ENCODE measurements around the gene PAQR4. TPM values are rescaled to one million over a fixed set of nuclear protein-coding genes. Genes with fewer than 3 reads are reported as not detected.
"Not testable (repeated sequence)": the region's sequence is repeated elsewhere in the genome, so short reads cannot be mapped to it uniquely, and the experiment has no call there.

The PAQR4 gene
- 15.9 and 16.2 TPM in 2 replicates for total RNA-seq

- DNase-seq (ENCODE audit: low read depth, low spot score): peak; percentile 44
Observed at GRCh38 chr16:2968738-2969544, at the start of gene PAQR4. PAQR4 (plus strand) TSS chr16:2969348; CDS start chr16:2969675, 327 bp downstream.

DNA sequence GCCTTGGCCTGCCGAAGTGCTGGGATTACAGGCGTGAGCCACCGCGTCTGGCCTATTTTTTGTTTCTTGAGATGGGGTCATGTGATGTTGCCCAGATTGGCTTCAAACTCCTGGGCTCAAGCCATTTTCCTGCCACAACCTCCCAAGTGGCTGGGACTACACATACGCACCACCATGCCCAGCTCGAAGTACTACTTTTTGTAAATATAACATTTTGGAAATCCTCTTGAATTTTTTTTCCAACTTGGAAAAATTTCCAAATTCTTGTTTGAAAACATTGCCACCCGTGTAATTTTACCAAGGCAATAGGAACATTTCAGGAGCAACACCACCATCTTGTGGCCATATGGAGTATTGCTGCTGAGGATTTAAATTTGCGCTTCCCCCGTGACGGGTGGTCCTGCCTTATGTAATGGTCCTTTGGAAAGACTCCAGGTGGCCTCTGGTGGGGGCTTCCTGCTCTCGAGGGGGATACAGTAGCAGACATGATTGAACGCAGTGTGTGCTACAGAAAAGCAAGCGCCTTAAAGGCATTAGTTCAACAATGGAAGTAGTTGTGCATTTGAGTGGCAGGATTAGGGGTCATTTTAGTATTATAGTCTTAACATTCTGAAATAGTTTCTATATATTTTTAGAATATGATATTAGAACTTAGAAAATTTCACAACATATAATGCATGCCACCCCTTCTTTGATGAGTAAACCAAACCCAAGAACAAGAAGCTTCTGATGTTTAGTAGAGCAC lies 49.5 kb upstream of the PAQR4 start:
- no peak for DNase-seq (ENCODE audit: low read depth, low spot score)

- no peak for DNase-seq (ENCODE audit: low read depth, low spot score)
Observed at GRCh38 chr16:2923481-2923880, 45.7 kb upstream of the PAQR4 start.

GRCh38 chr16:2924901-2925755 lies 44.0 kb upstream of the PAQR4 start:
- no peak for DNase-seq (ENCODE audit: low read depth, low spot score)

GRCh38 chr16:2925951-2926649 lies 43.0 kb upstream of the PAQR4 start:
- no peak for DNase-seq (ENCODE audit: low read depth, low spot score)

GRCh38 chr16:2926650-2926999 lies 42.5 kb upstream of the PAQR4 start:
- no peak for DNase-seq (ENCODE audit: low read depth, low spot score)

- DNase-seq (ENCODE audit: low read depth, low spot score): peak; percentile 39
Observed at GRCh38 chr16:2927010-2927646, 42.0 kb upstream of the PAQR4 start.

DNA sequence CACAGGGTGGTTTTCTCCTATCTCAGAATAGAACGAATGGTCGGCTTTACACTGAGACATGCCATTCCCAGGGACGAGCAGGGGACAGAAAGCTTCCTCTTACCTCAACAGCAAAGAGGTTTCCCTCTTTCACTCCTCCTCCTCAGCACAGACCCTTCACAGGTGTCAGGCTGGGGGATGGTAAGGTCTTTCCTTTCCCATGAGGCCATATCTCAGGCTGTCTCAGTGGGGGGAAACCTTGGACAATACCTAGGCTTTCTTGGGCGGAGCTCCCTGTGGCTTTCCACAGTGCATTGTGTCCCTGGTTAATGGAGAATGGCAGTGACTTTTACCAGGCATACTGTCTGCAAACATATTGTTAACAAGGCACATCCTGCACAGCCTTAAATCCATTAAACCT lies 41.0 kb upstream of the PAQR4 start:
- not testable (repeated sequence) for DNase-seq (ENCODE audit: low read depth, low spot score)

DNA sequence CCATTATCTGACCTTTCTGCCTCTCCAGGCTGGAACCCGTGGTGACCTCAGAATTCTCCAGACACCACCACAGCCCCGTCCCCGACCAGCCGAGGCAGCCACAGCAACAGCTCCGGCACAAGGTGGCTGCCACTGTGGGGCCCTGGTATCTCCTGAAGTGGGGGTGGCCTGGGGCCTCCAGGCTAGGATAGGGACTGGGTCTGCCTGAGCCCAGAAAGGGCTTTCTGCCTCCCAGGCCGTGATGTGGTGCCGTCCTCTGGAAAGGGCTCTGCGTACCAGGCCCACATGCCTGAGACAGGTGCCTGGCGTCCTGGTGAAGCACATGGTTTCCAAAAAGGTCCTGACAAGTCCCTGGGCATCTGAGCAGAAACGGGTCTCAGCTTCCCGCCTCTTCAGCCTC lies 40.4 kb upstream of the PAQR4 start:
- DNase-seq (ENCODE audit: low read depth, low spot score): no peak

GRCh38 chr16:2929693-2930092 lies 39.5 kb upstream of the PAQR4 start:
- DNase-seq (ENCODE audit: low read depth, low spot score): no peak

DNA sequence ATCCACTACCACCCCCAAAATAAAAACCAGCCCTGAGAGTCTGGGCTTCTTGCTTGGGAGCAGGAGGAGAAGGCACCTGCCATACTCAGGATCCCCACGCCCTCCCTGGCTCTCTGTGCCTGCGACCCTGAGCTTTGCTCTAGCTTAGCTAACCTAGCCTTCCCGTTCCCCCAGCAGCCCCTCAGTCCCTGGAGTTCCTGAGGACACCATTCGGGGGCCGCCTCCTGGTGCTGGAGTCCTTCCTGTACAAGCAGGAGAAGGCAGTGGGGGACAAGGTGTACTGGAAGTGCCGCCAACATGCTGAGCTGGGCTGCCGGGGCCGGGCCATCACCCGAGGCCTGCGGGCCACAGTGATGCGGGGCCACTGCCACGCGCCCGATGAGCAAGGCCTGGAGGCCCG lies 38.9 kb upstream of the PAQR4 start:
- DNase-seq (ENCODE audit: low read depth, low spot score): no peak

GRCh38 chr16:2931231-2931914 lies 37.8 kb upstream of the PAQR4 start:
- not testable (repeated sequence) for DNase-seq (ENCODE audit: low read depth, low spot score)

GRCh38 chr16:2933136-2933535 lies 36.0 kb upstream of the PAQR4 start:
- DNase-seq (ENCODE audit: low read depth, low spot score): no peak

DNA sequence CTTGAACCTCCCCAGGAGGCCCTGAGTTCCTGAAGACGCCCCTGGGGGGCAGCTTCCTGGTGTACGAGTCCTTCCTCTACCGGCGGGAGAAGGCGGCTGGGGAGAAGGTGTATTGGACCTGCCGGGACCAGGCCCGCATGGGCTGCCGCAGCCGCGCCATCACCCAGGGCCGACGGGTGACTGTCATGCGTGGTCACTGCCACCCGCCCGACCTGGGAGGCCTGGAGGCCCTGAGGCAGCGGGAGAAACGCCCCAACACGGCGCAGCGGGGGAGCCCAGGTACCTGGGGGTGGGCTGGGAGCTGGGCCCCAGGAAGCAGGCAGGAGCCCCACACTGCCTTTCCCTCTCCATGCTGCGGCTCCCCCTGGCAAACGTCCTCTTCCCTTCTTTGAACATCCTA lies 35.4 kb upstream of the PAQR4 start:
- no peak for DNase-seq (ENCODE audit: low read depth, low spot score)

DNA sequence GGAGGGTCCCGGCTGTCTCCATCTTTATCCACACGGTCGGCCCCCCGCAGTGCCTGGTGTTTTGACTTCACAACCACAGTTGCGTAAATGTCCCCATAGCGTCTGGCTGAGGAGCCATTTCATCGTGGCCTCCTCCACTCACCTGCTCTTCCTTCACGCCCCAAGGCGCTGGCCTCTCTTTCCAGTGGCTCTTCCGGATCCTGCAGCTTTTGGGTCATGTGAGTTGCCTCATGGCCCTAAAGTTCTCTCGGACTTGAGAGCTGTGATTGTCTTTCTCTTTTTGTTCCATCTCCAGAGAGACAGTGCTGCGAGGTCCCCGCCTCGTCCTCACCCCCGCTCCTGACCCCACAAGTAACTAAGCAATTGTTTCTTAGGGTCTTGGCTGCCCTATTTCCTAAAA lies 34.7 kb upstream of the PAQR4 start:
- DNase-seq (ENCODE audit: low read depth, low spot score): no peak

- no peak for DNase-seq (ENCODE audit: low read depth, low spot score)
Observed at GRCh38 chr16:2936436-2937011, 32.6 kb upstream of the PAQR4 start.

GRCh38 chr16:2937170-2937569 lies 32.0 kb upstream of the PAQR4 start:
- no peak for DNase-seq (ENCODE audit: low read depth, low spot score)

- no peak for DNase-seq (ENCODE audit: low read depth, low spot score)
Observed at GRCh38 chr16:2938206-2938605, 30.9 kb upstream of the PAQR4 start.

GRCh38 chr16:2939968-2940367 lies 29.2 kb upstream of the PAQR4 start:
- no peak for DNase-seq (ENCODE audit: low read depth, low spot score)

GRCh38 chr16:2942045-2942444 lies 27.1 kb upstream of the PAQR4 start:
- no peak for DNase-seq (ENCODE audit: low read depth, low spot score)
